ENCODE data around the gene FNDC11. TPM values are rescaled to one million over a fixed set of nuclear protein-coding genes. Genes with fewer than 3 reads are reported as not detected.

FNDC11 gene
- total RNA-seq, 1 experiment from 2014 or later: 0.05 TPM

GRCh38 chr20:63577317-63577894 lies 23.4 kb downstream of the FNDC11 start:
- DNase-seq (ENCODE audit: extremely low read depth, low read depth): no peak

GRCh38 chr20:63578224-63579016 lies 24.5 kb downstream of the FNDC11 start:
- no peak for DNase-seq (ENCODE audit: extremely low read depth, low read depth)

GRCh38 chr20:63579017-63579694 lies 25.2 kb downstream of the FNDC11 start:
- DNase-seq (ENCODE audit: extremely low read depth, low read depth): no peak

GRCh38 chr20:63580796-63581461 lies 27.0 kb downstream of the FNDC11 start:
- no peak for DNase-seq (ENCODE audit: extremely low read depth, low read depth)

- no peak for DNase-seq (ENCODE audit: extremely low read depth, low read depth)
Observed at GRCh38 chr20:63582382-63583063, 28.6 kb downstream of the FNDC11 start.

- DNase-seq (ENCODE audit: extremely low read depth, low read depth): no peak
Observed at GRCh38 chr20:63585616-63586565, 31.9 kb downstream of the FNDC11 start.

GRCh38 chr20:63586797-63587196 lies 32.8 kb downstream of the FNDC11 start:
- no peak for DNase-seq (ENCODE audit: extremely low read depth, low read depth)

- no peak for DNase-seq (ENCODE audit: extremely low read depth, low read depth)
Observed at GRCh38 chr20:63587256-63587655, 33.3 kb downstream of the FNDC11 start.

GRCh38 chr20:63587776-63588591 lies 34.0 kb downstream of the FNDC11 start:
- DNase-seq (ENCODE audit: extremely low read depth, low read depth): no peak

GRCh38 chr20:63588641-63589041 lies 34.7 kb downstream of the FNDC11 start:
- no peak for DNase-seq (ENCODE audit: extremely low read depth, low read depth)

GRCh38 chr20:63589261-63590217 lies 35.6 kb downstream of the FNDC11 start:
- no peak for DNase-seq (ENCODE audit: extremely low read depth, low read depth)

- no peak for DNase-seq (ENCODE audit: extremely low read depth, low read depth)
Observed at GRCh38 chr20:63590218-63591146, 36.5 kb downstream of the FNDC11 start.

- DNase-seq (ENCODE audit: extremely low read depth, low read depth): no peak
Observed at GRCh38 chr20:63591147-63591533, 37.2 kb downstream of the FNDC11 start.

- no peak for DNase-seq (ENCODE audit: extremely low read depth, low read depth)
Observed at GRCh38 chr20:63591786-63592355, 37.9 kb downstream of the FNDC11 start.

- DNase-seq (ENCODE audit: extremely low read depth, low read depth): no peak
Observed at GRCh38 chr20:63592661-63593060, 38.7 kb downstream of the FNDC11 start.

- DNase-seq (ENCODE audit: extremely low read depth, low read depth): no peak
Observed at GRCh38 chr20:63594043-63594561, 40.1 kb downstream of the FNDC11 start.

All from NCI-H460 (cell line).